ENCODE measurements around the gene ELOB.

ELOB gene

DNA sequence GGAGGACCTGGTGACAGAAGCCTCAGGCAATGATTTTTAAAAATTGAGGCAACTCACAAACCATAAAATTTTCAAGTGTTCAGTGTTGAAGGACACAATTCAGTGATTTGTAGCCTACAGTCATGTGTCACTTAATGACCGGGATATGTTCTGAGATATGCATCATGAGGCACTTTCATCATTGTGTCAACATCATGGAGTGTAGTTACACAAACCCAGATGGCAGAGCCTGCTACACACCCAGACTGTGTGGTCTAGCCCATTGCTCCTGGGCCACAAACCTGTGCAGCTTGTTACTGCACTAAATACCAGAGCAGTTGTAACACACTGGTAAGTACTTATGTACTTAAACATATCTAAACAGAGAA, 22.8 kb upstream of the ELOB start:
- Mint-ChIP-seq H3K9me3 (peaks cover 0 to 7% of the 10 kb centered on the region in 2 donors), H3K4me1 (ENCODE audit: low read depth in 2 of 2) (no peaks in the 10 kb centered on the region), H3K36me3 (ENCODE audit: insufficient read depth) (peaks cover 3% of the 10 kb centered on the region), H3K27ac (no peak overlapping the region), H3K27me3 (peaks cover 0 to 24% of the 10 kb centered on the region in 2 donors), H3K4me3 (no peak overlapping the region)
- ATAC-seq (replicated peaks), result no peak
- DNase-seq, result no peak

GRCh38 chr16:2799205-2799858, 22.3 kb upstream of the ELOB start:
- ATAC-seq (replicated peaks) (no peak), DNase-seq (no peak)
- Mint-ChIP-seq H3K9me3 (peaks cover 0 to 7% of the 10 kb centered on the region in 2 donors), H3K4me3 (no peak overlapping the region), H3K27me3 (peaks cover 5 to 24% of the 10 kb centered on the region in 2 donors), H3K27ac (no peak overlapping the region), H3K36me3 (ENCODE audit: insufficient read depth) (no peaks in the 10 kb centered on the region), H3K4me1 (ENCODE audit: low read depth in 2 of 2) (no peaks in the 10 kb centered on the region)

- peaks cover 0 to 3% of the 10 kb centered on the region in 2 donors for H3K9me3 Mint-ChIP-seq
- DNase-seq (no peak), ATAC-seq (replicated peaks) (no peak)
- H3K27me3 Mint-ChIP-seq, result peaks cover 10 to 27% of the 10 kb centered on the region in 2 donors
- no peaks in the 10 kb centered on the region for H3K36me3 Mint-ChIP-seq (ENCODE audit: insufficient read depth)
- H3K4me3 Mint-ChIP-seq, result no peak overlapping the region
- no peak overlapping the region for H3K27ac Mint-ChIP-seq
- H3K4me1 Mint-ChIP-seq (ENCODE audit: low read depth in 2 of 2), result no peaks in the 10 kb centered on the region
Measured at GRCh38 chr16:2798723-2799204, 21.7 kb upstream of the ELOB start.

GRCh38 chr16:2795395-2796143, 18.5 kb upstream of the ELOB start:
- peaks cover 29 to 54% of the 10 kb centered on the region in 2 donors for H3K27me3 Mint-ChIP-seq
- no peaks in the 10 kb centered on the region for H3K36me3 Mint-ChIP-seq (ENCODE audit: insufficient read depth)
- DNase-seq (no peak), ATAC-seq (replicated peaks) (no peak)
- no peak overlapping the region for H3K4me3 Mint-ChIP-seq
- H3K9me3 Mint-ChIP-seq, result no peaks in the 10 kb centered on the region
- no peak overlapping the region for H3K27ac Mint-ChIP-seq
- H3K4me1 Mint-ChIP-seq (ENCODE audit: low read depth in 2 of 2), result no peaks in the 10 kb centered on the region

DNA sequence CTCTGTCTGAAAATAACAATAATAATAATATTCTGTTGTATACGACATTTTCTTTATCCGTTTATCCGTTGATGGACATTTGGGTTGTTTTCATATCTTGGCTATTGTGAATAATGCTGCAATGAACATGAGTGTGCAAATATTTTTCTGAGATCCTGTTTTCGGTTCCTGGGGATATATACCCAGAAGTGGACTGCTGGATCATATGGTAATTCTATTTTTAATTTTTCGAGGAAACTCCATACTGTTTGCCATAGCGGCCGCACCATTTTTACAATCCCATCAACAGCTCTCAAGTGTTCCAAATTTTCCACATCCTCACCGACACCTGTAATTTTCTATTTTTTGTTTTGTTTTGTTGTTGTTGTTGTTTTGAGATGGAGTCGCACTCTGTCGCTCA, 15.9 kb upstream of the ELOB start:
- Mint-ChIP-seq H3K4me1 (ENCODE audit: low read depth in 2 of 2) (no peaks in the 10 kb centered on the region), H3K4me3 (no peak overlapping the region), H3K27me3 (peaks cover 34 to 68% of the 10 kb centered on the region in 2 donors), H3K27ac (no peak overlapping the region), H3K9me3 (no peaks in the 10 kb centered on the region), H3K36me3 (ENCODE audit: insufficient read depth) (no peaks in the 10 kb centered on the region)
- no peak for DNase-seq
- ATAC-seq (replicated peaks), result no peak

DNA sequence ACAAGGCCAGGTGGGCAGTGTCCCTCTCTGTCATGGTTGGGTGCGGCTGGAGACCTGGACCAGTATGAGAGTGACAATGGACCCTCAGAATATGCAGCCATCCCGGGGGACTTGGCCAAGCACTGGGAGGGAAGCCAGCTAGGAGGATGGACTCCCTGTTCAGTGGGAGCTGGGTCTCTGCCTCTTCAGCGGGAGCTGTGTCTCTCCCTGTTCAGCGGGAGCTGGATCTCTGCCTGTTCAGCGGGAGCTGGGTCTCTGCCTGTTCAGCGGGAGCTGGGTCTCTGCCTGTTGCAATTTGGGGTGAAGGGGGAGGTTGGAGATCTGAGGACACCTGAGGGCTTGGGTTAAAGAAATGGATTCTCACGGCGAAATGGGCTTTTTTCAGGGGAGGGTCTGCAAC, 14.1 kb upstream of the ELOB start:
- Mint-ChIP-seq H3K4me1 (ENCODE audit: low read depth in 2 of 2) (peaks cover 0 to 2% of the 10 kb centered on the region in 2 donors), H3K27ac (no peak overlapping the region), H3K4me3 (no peak overlapping the region), H3K36me3 (ENCODE audit: insufficient read depth) (no peaks in the 10 kb centered on the region), H3K9me3 (no peaks in the 10 kb centered on the region), H3K27me3 (peaks cover 34 to 65% of the 10 kb centered on the region in 2 donors)
- no peak for DNase-seq
- ATAC-seq (replicated peaks), result no peak

DNA sequence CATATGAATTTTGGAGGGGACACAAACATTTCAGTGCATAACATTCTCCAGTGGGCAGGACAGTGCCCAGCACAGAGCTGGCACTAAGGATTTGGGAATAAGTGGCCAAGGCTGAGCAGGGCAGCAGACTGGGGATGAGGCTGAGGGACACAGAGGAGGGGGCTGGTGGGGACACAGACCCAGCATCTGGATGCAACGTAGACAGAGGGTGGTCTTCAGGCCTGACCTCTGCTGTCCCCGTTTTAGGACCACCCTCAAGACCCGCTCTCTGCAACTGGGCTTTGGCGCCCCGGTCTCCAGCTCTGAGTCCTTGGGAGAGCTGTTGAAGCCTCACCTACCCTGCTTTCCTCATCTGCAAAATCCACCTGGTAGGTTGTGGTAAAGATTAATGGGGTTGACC, 13.6 kb upstream of the ELOB start:
- peaks cover 34 to 59% of the 10 kb centered on the region in 2 donors for H3K27me3 Mint-ChIP-seq
- no peaks in the 10 kb centered on the region for H3K36me3 Mint-ChIP-seq (ENCODE audit: insufficient read depth)
- no peak overlapping the region for H3K27ac Mint-ChIP-seq
- peaks cover 0 to 2% of the 10 kb centered on the region in 2 donors for H3K4me1 Mint-ChIP-seq (ENCODE audit: low read depth in 2 of 2)
- DNase-seq, result no peak
- H3K4me3 Mint-ChIP-seq, result no peak overlapping the region
- H3K9me3 Mint-ChIP-seq, result no peaks in the 10 kb centered on the region
- ATAC-seq (replicated peaks), result no peak

DNA sequence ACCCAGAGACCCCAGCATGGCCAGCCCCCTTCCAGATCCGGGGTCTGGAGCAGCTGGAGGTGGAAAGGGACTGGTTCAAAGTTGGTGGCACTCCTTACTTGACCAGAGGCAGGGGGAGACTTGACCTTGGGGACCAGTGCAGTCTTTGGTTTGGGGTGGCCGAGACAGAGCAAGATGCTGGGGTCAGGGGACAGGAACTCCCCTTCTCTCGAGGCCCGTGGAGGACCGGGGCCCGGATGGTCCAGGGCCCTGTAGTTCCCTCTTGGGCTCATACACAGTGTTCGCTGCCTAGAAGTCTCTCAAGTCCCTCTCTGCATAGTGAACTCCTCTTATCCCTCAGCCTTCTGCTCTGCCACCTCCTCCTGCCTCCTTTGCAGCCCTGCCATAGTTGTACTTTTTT, 10.9 kb upstream of the ELOB start:
- peaks cover 3 to 7% of the 10 kb centered on the region in 2 donors for H3K4me1 Mint-ChIP-seq (ENCODE audit: low read depth in 2 of 2)
- no peaks in the 10 kb centered on the region for H3K36me3 Mint-ChIP-seq (ENCODE audit: insufficient read depth)
- ATAC-seq (replicated peaks), result no peak
- no peaks in the 10 kb centered on the region for H3K9me3 Mint-ChIP-seq
- peaks cover 16 to 33% of the 10 kb centered on the region in 2 donors for H3K27me3 Mint-ChIP-seq
- no peak for DNase-seq
- peak overlapping the region in 1 of 2 donors; percentile 17 for H3K4me3 Mint-ChIP-seq
- peak overlapping the region in 1 of 2 donors; percentile 29 for H3K27ac Mint-ChIP-seq

GRCh38 chr16:2787406-2787805, 10.3 kb upstream of the ELOB start, which contains the start of gene PRSS33:
Gene PRSS33 (minus strand): TSS chr16:2787560. CDS start chr16:2786547, 1,013 bp downstream.
- no peaks in the 10 kb centered on the region for H3K9me3 Mint-ChIP-seq
- peaks cover 3 to 7% of the 10 kb centered on the region in 2 donors for H3K4me1 Mint-ChIP-seq (ENCODE audit: low read depth in 2 of 2)
- H3K27ac Mint-ChIP-seq, result peak within 1 kb of the TSS; percentile 29 to 58
- DNase-seq, result no peak
- H3K4me3 Mint-ChIP-seq, result peak within 1 kb of the TSS; percentile 40 to 87
- peaks cover 13 to 32% of the 10 kb centered on the region in 2 donors for H3K27me3 Mint-ChIP-seq
- H3K36me3 Mint-ChIP-seq (ENCODE audit: insufficient read depth), result no peaks in the 10 kb centered on the region
- ATAC-seq (replicated peaks), result no peak

GRCh38 chr16:2786826-2787151, 9.7 kb upstream of the ELOB start:
- Mint-ChIP-seq H3K27me3 (peaks cover 13 to 26% of the 10 kb centered on the region in 2 donors), H3K4me3 (peak overlapping the region; percentile 40 to 87), H3K4me1 (ENCODE audit: low read depth in 2 of 2) (peaks cover 3 to 7% of the 10 kb centered on the region in 2 donors), H3K9me3 (no peaks in the 10 kb centered on the region), H3K36me3 (ENCODE audit: insufficient read depth) (no peaks in the 10 kb centered on the region), H3K27ac (peak overlapping the region in 1 of 2 donors; percentile 58)
- DNase-seq (no peak), ATAC-seq (replicated peaks) (no peak)

DNA sequence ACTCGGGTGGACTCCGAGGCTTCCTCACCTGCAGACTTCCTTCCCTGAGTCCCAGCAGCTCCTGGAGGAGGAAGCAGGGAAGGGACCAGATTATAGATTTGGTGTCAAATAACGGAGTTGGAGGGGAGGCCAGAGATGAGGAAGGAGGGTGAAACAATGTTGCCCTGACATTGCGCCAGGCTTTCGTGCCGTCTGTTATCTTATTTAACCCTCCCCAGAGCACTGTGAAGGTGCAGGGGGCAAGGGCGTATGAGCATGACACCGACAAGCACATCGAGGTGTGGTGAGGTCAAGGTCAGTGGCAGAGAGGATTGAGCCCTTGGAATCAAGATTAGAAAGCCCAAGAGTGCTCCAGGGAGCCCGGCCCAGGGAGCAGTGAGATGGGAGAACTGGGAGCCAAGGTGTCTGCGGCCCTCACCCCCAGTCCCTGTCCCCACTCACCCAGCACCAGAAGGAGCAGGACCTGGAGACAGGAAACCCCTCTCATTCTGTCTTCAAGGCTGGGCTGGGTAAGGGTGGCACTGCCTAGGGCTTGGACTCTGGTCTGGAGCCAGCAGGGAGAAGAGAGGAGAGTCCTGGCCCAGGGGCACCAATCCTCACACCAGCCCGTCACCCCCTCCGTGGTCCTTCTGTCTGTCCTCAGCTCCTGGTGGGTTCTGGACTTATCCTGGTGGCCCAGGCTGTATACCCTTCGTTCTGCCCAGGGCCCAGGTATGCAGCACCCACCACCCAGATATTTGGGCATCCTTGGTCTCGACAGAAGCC, 9.2 kb upstream of the ELOB start:
- peaks cover 3 to 7% of the 10 kb centered on the region in 2 donors for H3K4me1 Mint-ChIP-seq (ENCODE audit: low read depth in 2 of 2)
- H3K36me3 Mint-ChIP-seq (ENCODE audit: insufficient read depth), result no peaks in the 10 kb centered on the region
- H3K27ac Mint-ChIP-seq, result peak overlapping the region in 1 of 2 donors; percentile 58
- peak overlapping the region; percentile 40 to 87 for H3K4me3 Mint-ChIP-seq
- H3K27me3 Mint-ChIP-seq, result peaks cover 8 to 21% of the 10 kb centered on the region in 2 donors
- H3K9me3 Mint-ChIP-seq, result no peaks in the 10 kb centered on the region
- DNase-seq (no peak), ATAC-seq (replicated peaks) (no peak)

- Mint-ChIP-seq H3K4me1 (ENCODE audit: low read depth in 2 of 2) (peaks cover 3 to 7% of the 10 kb centered on the region in 2 donors), H3K4me3 (peak overlapping the region; percentile 87), H3K27ac (peak overlapping the region; percentile 25 to 75), H3K36me3 (ENCODE audit: insufficient read depth) (no peaks in the 10 kb centered on the region), H3K27me3 (peaks cover 5 to 12% of the 10 kb centered on the region in 2 donors), H3K9me3 (no peaks in the 10 kb centered on the region)
- DNase-seq (no peak), ATAC-seq (replicated peaks) (peak; percentile 75)
Measured at GRCh38 chr16:2785101-2785991, 8.3 kb upstream of the ELOB start.
